Right cardiac atrium (tissue), 5 donors: ENCODE measurements around the gene CHGA. TPM values are rescaled to one million over a fixed set of nuclear protein-coding genes. Genes with fewer than 3 reads are reported as not detected.

Source experiments
- ATAC-seq, 2 donors: fragments of 200-7000 bp; cut with Tn5 transposase; one replicate each; pipeline versions ENCODE4 v1.8.0 to v1.9.1; 2020; ENCODE audit warnings: moderate library complexity in 2 of 2, mild to moderate bottlenecking in 1 of 2
- DNase-seq, 3 donors: peaks; one replicate each; pipeline ENCODE4 v3.0.0-alpha.2; 2020
- H3K27ac ChIP-seq: one replicate; pipeline ENCODE4 v1.5.1; 2013; ENCODE audit warnings: mild to moderate bottlenecking, low read length, control low read depth, moderate library complexity
- H3K27me3 ChIP-seq: one replicate; pipeline ENCODE4 v1.6.1; 2013; ENCODE audit not compliant: control insufficient read depth, insufficient read depth
- H3K4me1 ChIP-seq: one replicate; pipeline ENCODE4 v1.6.1; 2013; ENCODE audit warnings: low read length; ENCODE audit not compliant: control insufficient read depth, insufficient read depth
- H3K4me3 ChIP-seq: one replicate; pipeline ENCODE4 v1.5.1; 2013; ENCODE audit warnings: low read length, control low read depth
- H3K9me3 ChIP-seq: one replicate; pipeline ENCODE4 v1.6.1; 2013; ENCODE audit warnings: low read length; ENCODE audit not compliant: control insufficient read depth
- WGBS: extraction: QIAGEN DNeasy Blood & Tissue Kit; methylation state at CpG from one replicate; pipeline ENCODE4 v1.1.7; 2013; 5-methylcytosine and 5-hydroxymethylcytosine counted together
- intact Hi-C, 4 donors: fragments of 100-400 bp; cut with DNase I; formaldehyde crosslinking; loops; one replicate each; pipeline versions ENCODE4 v1.11.0 to v1.14.0; 2022 to 2023
- polyA plus RNA-seq: library from polyadenylated mRNA; stranded (reverse); fragments of 200-250 nt; gene quantifications from one replicate; pipeline ENCODE4 v1.2.3, GENCODE V29; 2013
- total RNA-seq, 4 donors: library from RNA; stranded (reverse); fragmentation: NEBNext Ultra II Directional; extraction: Animal tissue kit (Norgen Biotek cat#: 25700); gene quantifications; one replicate each; pipeline ENCODE4 v1.2.1, GENCODE V29; 2021
- donor health status: healthy with polysubstance abuse.
- donor health status: DM: no; HTN: yes; CAD: no.
- donor health status: DM: no; HTN: no; CAD: no.
- donor health status: DM: no; HTN: yes; CAD: no; lungs with severe emphysema.
- donor health status: DM: yes; HTN: yes; CAD: no.

Gene CHGA
- total and polyA plus RNA-seq, 5 donors: 0.16 TPM; not detected in 4

DNA sequence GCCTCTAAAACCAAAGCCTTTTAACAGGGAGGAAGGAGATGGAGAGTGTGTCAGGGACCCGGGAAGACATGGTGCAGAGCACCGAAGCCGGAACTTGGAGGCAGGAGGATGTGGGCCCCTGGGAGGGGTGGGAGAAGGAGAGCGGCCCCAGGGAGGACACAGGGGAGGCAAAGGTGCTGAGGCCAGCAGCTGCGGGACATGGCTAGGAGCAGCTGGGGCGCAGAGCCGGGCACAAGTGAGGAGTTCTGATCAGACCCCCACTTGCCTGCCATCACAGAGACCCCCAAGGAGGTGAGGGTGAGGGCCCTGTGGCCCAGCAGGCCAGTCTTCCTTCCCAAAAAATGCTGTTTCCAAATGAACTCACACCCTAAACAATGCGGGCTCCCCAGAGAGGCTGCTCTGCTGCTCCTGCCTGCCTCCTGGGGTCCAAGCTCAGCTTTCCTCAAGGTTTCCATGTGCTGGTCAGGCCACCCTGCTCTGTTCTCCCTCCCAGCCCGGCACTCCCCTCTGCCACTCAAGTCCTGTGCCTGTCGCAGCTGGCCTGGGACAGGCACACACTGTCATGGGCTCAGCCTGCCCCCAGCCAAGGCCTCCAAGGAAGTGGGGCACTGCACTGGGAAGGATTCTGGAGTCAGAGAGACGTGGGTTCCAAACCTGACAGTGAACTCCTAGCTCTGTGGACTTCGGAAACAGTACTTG, 24.0 kb downstream of the CHGA start:
- H3K4me1 ChIP-seq: peaks cover 2% of the 10 kb centered on the region
- DNase-seq (peak in 2 of 3 donors; percentile 42 to 45), ATAC-seq (no peak)
- no peaks in the 10 kb centered on the region for H3K9me3 ChIP-seq
- no peak overlapping the region for H3K27ac ChIP-seq
- H3K27me3 ChIP-seq: no peaks in the 10 kb centered on the region
- intact Hi-C loops: no loop called here
- 94% methylated on average over 12 of the region's 12 CpGs for WGBS
- no peak overlapping the region for H3K4me3 ChIP-seq

DNA sequence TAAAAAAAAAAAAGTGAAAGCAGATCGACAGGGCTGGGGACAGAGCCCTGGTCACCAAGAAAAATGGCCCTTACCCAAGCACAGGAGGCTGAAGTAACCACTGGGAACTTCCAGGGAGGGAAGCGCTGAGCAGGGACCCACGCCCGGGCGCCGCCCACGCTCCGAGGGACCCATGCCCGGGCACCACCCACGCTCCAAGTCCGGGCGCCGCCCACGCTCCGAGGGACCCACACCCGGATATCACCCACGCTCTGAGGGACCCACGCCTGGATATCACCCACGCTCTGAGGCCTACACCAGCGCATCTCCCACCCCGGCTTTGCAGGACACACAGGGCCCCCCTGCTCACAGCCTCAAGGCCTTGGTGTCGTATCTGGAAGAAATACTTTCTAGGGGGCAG, 25.7 kb downstream of the CHGA start:
- Histone ChIP-seq H3K27me3 (no peaks in the 10 kb centered on the region), H3K4me1 (peaks cover 2% of the 10 kb centered on the region), H3K9me3 (no peaks in the 10 kb centered on the region), H3K4me3 (no peak overlapping the region), H3K27ac (no peak overlapping the region)
- 94% methylated on average over 22 of the region's 22 CpGs for WGBS
- no peak for ATAC-seq
- intact Hi-C loops: no loop called here
- peak in 2 of 3 donors; percentile 45 to 57 for DNase-seq

DNA sequence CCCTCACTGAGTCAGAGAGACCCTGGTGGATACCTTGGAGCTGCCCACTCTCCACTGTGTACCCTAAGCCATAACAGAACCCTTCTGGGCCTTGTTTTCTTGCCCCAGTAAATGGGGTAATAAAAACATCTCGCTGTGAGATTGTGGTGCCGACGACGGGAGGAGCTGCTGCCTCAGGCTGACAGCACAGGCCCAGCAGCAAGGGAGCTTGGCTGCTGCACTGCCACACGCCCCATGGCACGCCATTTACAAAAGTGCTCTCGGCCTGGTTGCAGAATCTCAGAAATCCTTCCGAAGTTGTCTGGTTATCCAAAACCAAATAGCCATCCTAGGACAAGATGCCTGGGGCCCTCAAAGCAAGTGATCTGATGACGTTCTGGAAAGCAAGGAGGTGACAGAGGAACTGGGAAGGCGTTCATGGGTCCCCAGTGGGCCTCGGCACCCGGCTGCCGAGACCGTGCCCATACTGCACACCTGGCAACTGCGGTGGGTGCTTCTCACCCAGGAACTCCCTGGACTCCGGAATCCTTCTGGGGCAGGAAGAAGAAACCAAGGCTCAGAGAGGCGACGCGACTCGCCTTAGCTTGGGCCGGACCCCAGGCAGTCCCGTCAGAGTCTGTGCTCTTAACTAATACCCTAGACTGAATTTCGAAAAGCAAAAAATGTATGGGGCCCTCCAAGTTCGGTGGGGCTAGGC, 26.7 kb downstream of the CHGA start:
- Histone ChIP-seq H3K4me3 (no peak overlapping the region), H3K27me3 (no peaks in the 10 kb centered on the region), H3K27ac (peak overlapping the region; percentile 68), H3K9me3 (no peaks in the 10 kb centered on the region), H3K4me1 (peaks cover 2% of the 10 kb centered on the region)
- 85% methylated on average over 24 of the region's 24 CpGs for WGBS
- intact Hi-C loops: loop anchor here in 2 of 4 donors (5.0 kb wide), 3 partner anchors 163 to 193 kb away; no protein-coding TSS in a partner anchor
- peak in 2 of 3 donors; percentile 26 to 35 for DNase-seq
- ATAC-seq: no peak

DNA sequence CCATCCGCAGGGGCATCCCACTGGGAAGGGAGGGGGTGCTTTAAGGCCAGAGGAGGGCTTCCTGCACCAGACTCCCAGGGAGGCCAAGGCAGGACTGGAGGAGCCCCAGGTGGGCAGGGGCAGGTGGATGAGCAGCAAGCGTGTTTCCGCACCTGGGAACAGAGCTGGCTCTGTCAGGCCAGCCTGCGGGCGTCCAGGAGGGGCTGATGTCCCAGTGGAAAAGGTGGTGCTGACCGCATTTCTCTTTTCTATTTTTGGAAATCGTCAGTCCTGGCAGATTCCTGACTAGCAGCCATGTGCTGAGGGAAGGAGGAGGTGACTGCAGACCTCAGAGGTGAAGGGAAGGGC, 27.2 kb downstream of the CHGA start:
- no peaks in the 10 kb centered on the region for H3K9me3 ChIP-seq
- DNase-seq (peak in 2 of 3 donors; percentile 57 to 59), ATAC-seq (peak in 1 of 2 donors; percentile 1)
- intact Hi-C loops: loop anchor here in 2 of 4 donors (5.0 kb wide), 3 partner anchors 162 to 192 kb away; no protein-coding TSS in a partner anchor
- no peak overlapping the region for H3K4me3 ChIP-seq
- H3K27me3 ChIP-seq: no peaks in the 10 kb centered on the region
- peaks cover 2% of the 10 kb centered on the region for H3K4me1 ChIP-seq
- WGBS: 58% methylated on average over 7 of the region's 7 CpGs
- H3K27ac ChIP-seq: peak overlapping the region; percentile 68

DNA sequence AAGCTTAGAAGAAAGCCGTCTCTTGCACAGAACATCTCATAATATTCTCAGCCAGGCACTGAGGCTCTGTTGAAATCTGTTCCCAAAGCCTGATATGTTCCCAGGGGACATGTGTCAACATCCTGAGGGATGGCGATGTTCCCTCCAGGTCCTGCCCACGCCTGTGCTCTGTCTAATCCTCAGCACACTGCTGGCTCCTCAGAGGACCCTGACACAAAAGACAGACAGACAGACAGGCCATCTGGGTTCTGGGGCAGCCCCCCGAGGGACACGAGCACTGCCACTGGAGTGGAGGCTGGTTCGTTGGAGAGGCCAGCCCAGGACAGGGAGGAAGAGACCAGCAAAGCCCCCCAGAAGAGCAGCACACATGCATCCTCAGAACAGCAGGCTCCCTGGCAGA, 27.8 kb downstream of the CHGA start:
- Histone ChIP-seq H3K4me1 (peaks cover 2% of the 10 kb centered on the region), H3K27me3 (no peaks in the 10 kb centered on the region), H3K27ac (peak overlapping the region; percentile 65), H3K9me3 (no peaks in the 10 kb centered on the region), H3K4me3 (no peak overlapping the region)
- intact Hi-C loops: loop anchor here in 2 of 4 donors (5.0 kb wide), 3 partner anchors 162 to 192 kb away; no protein-coding TSS in a partner anchor
- peak in 2 of 3 donors; percentile 42 to 53 for DNase-seq
- 61% methylated on average over 6 of the region's 6 CpGs for WGBS
- no peak for ATAC-seq

DNA sequence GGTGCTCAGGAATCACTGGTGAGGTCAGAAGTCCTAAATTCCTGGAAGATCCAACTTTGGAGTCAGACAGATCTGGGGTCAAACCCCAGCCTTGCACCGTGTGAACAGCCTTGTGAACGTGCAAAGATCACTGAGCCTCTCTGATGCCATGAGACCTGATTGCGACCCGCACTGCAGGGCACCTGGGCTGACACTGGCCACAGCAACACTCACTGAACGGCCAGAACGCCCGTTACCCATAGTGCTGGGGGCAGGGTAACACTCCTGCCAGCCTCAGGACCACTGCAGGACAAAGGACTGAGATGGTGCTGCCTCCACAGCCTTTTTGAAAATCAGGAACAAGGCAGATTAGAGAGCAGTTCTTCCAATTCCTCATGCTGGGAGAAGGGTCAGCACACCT, 28.3 kb downstream of the CHGA start:
- no peak overlapping the region for H3K4me3 ChIP-seq
- H3K27ac ChIP-seq: no peak overlapping the region
- H3K27me3 ChIP-seq: no peaks in the 10 kb centered on the region
- DNase-seq (peak in 2 of 3 donors; percentile 23 to 24), ATAC-seq (no peak)
- peaks cover 2% of the 10 kb centered on the region for H3K4me1 ChIP-seq
- intact Hi-C loops: loop anchor here in 2 of 4 donors (5.0 kb wide), 3 partner anchors 161 to 191 kb away; no protein-coding TSS in a partner anchor
- WGBS: 86% methylated on average over 7 of the region's 7 CpGs
- H3K9me3 ChIP-seq: no peaks in the 10 kb centered on the region

DNA sequence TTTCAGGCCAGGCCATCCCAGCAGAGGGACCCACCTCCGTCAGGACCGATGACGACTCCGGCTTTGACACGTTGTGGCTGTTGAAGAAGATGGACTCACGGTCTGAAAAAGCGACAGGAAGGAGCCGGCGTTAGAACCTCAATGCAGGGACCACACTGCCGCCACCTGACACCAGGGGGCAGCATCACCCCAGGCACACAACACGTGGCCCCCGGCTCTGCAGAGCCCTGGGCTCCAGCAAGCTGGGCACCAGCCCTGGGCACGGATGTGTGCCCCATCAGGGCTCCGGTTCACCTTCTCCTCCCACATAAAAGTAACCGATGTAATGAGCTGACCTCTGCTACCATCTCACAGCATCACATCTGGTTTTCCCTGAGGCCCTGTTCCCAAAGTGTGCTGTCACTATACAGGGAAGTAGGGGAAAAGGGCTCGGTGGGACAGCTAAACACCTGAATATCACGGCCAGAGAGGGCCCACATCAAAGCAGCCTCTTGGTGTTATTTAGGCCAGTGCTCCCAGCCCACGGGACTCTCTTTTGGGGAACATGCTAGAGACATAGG, 29.0 kb downstream of the CHGA start:
- H3K9me3 ChIP-seq: no peaks in the 10 kb centered on the region
- ATAC-seq (peak; percentile 71 to 82), DNase-seq (peak; percentile 76 to 93 (median 92))
- intact Hi-C loops: loop anchor here (2.0 to 5.0 kb wide), 5 partner anchors 160 to 191 kb away; no protein-coding TSS in a partner anchor
- H3K4me1 ChIP-seq: peaks cover 2% of the 10 kb centered on the region
- no peaks in the 10 kb centered on the region for H3K27me3 ChIP-seq
- WGBS: 13% methylated on average over 18 of the region's 18 CpGs
- peak overlapping the region; percentile 82 for H3K27ac ChIP-seq
- no peak overlapping the region for H3K4me3 ChIP-seq

DNA sequence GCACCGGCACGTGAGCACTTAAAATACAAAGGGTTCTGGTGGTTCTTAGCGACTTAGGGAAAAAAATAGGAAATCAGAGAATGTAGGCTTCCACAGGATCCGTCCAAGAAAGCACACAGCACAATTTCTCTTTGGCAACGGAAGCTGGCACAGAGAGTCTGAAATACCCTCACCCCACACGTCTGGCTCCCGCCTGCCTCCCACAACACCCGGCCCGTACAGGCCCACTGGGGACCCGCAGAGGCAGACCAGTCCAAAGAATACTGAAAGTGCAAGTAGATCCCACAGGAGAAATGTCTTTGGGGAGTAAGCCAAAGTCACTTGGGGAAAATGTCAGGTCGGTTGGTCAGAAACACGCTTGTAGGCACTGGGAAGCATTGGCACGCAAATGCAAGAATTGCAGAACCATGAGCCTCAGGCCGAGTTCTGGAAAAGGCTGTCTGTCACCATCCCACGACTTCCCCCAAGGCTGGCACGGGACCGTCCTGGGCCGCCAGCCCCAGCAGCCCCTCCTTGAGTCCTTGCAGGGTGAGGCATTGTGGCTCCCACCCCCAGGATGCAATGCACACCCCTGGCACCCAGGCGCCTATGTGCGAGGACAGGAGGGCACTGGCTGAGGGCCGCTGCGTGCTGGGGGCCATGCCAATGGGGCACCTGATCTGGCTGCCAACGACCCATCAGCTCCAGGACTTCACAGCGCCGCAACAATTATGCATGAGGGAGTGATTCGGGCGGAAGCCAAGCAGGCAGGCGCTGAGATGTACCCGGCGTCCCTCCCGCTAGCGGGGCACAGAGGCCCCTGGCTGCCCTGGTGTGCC, 29.7 kb downstream of the CHGA start:
- peak; percentile 80 to 82 for ATAC-seq
- Histone ChIP-seq H3K4me3 (no peak overlapping the region), H3K27ac (peak overlapping the region; percentile 82), H3K9me3 (no peaks in the 10 kb centered on the region), H3K27me3 (no peaks in the 10 kb centered on the region), H3K4me1 (peaks cover 2% of the 10 kb centered on the region)
- intact Hi-C loops: loop anchor here (2.0 to 5.0 kb wide), 5 partner anchors 160 to 190 kb away; no protein-coding TSS in a partner anchor
- 66% methylated on average over 32 of the region's 32 CpGs for WGBS
- DNase-seq: peak; percentile 76 to 91 (median 90)

DNA sequence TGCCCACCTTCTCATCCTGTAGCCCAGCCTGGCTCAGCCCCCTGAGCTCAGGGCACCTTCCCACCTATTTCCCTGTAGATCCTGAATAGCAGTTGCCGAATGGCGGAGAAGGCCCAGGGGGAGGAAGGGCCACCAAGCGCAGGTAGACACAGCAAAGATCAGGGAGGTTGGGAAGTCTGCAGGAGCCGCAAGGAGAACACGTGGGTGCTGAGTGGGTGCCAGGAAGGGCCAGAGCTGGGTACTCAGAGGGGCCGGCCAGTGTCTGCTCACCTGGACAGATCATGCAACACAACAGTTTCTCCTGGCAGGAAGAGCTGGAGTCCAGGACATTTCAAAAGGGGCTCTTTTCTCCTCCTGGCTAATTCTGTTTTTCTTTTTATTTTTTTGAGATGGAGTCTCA, 30.6 kb downstream of the CHGA start:
- Histone ChIP-seq H3K9me3 (no peaks in the 10 kb centered on the region), H3K4me3 (no peak overlapping the region), H3K4me1 (peaks cover 2% of the 10 kb centered on the region), H3K27ac (peak overlapping the region; percentile 80), H3K27me3 (no peaks in the 10 kb centered on the region)
- intact Hi-C loops: loop anchor here (2.0 to 5.0 kb wide), 5 partner anchors 159 to 189 kb away; no protein-coding TSS in a partner anchor
- WGBS: 84% methylated on average over 6 of the region's 6 CpGs
- DNase-seq (peak; percentile 10 to 40 (median 26)), ATAC-seq (no peak)

DNA sequence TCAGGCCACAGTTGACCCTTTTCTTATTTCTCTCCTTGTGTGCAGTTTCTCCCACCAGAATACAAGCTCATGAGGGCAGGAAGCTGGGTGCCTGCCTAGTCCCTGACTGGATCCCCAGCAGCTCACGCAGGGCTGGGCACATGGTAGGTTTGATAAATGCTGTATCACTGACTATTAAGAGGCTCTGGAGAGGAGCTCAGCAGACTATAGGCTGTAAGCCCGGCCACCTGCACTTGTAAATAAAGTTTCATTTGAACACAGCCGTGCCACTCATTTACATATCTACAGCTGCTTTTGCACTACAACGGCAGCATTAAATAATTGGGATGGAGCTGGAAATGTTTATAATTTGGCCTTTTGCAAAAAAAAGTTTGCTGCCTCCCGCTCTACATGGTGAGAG, 32.0 kb downstream of the CHGA start:
- no peaks in the 10 kb centered on the region for H3K27me3 ChIP-seq
- no peak overlapping the region for H3K4me3 ChIP-seq
- H3K27ac ChIP-seq: peak overlapping the region; percentile 63
- DNase-seq (peak in 1 of 3 donors; percentile 16), ATAC-seq (no peak)
- intact Hi-C loops: loop anchor here in 2 of 4 donors (5.0 kb wide), 3 partner anchors 157 to 187 kb away; no protein-coding TSS in a partner anchor
- no peaks in the 10 kb centered on the region for H3K9me3 ChIP-seq
- 72% methylated on average over 5 of the region's 5 CpGs for WGBS
- H3K4me1 ChIP-seq: peaks cover 2% of the 10 kb centered on the region
